Forelimb muscle (tissue), 1 donor: Measurements from ENCODE around the gene SLC35F3. TPM values are rescaled to one million over a fixed set of nuclear protein-coding genes. Genes with fewer than 3 reads are reported as not detected.
"Not testable (repeated sequence)": the region's sequence is repeated elsewhere in the genome, so short reads cannot be mapped to it uniquely, and the experiment has no call there.

ENCODE experiments used
- DNase-seq: peaks from one replicate; pipeline ENCODE4 v3.0.0-alpha.2; 2013; ENCODE audit warnings: low read depth
- polyA plus RNA-seq: library from polyadenylated mRNA; unstranded; fragments of 120-200 nt; gene quantifications from one replicate; pipeline ENCODE4 v1.2.1, GENCODE V29; 2013; ENCODE audit not compliant: insufficient read length

Gene SLC35F3
- polyA plus RNA-seq, 1 donor: 0.53 TPM

DNA sequence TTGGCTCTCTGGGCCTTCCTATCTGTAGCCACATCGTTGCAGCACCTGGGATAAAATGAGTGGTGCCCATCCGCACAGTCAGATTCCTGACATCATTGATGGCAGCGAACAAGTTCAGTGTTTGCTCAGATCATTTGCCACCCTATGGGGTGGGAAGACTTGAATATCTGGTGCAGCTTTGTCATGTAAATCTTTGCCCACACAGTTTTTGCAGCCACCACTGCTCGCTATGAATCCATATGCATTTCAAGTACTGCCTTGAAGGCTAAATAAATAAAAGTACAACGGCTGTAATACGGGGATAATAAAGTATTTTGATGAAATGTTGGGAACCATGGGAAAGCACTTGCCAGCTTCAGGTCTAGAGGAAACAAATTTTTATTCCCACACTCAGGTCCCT lies 412.5 kb downstream of the SLC35F3 start:
- no peak for DNase-seq

GRCh38 chr1:234320069-234320468 lies 415.6 kb downstream of the SLC35F3 start:
- no peak for DNase-seq

- DNase-seq: no peak
These were observed 416.1 kb downstream of the SLC35F3 start for GRCh38 chr1:234320549-234320948.

- DNase-seq: no peak
These were observed 416.8 kb downstream of the SLC35F3 start for GRCh38 chr1:234321231-234321630.

- DNase-seq: no peak
These were observed 417.6 kb downstream of the SLC35F3 start for GRCh38 chr1:234322097-234322496.

DNA sequence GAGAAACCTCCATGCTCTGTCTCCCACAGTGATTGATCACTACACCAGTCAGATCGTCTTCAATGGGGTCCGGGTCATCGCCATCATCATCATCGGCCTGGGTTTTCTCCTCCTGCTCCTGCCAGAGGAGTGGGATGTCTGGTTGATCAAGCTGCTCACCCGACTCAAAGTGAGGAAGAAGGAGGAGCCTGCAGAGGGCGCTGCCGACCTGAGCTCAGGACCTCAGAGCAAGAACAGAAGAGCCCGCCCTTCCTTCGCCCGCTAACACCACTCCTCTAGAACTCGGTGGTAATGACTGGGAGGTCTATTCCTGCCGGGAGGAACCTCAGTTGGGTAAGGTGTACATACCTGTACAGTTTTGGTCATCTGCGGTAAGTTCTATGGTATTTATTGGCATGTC lies 418.5 kb downstream of the SLC35F3 start:
- DNase-seq: no peak

- DNase-seq: no peak
These were observed 420.3 kb downstream of the SLC35F3 start for GRCh38 chr1:234324821-234325220.

DNA sequence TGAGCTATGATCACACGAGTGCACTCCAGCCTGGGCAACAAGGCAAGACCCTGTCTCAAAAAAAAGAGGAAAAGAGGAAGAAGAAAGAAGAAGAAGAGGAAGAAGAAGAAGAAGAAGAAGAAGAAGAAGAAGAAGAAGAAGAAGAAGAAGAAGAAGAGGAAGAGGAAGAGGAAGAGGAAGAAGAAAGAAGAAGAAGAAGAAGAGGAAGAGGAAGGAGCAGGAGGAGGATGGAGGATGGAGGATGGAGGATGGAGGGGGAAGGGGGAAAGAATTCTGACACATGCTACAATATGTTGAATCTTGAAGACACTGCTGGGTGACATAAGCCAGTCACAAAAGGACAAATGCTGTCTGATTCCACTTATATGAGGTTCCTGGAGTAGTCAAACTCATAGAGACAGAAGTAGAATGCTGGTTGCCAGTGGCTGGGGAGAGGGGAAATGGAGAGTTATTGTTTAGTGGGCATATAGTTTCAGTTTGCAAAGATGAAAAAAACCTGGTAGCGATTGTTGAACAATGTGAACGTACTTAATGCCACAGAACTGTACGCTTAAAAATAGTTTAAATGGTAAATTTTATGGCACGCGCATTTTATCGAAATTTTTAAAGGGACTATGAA lies 421.5 kb downstream of the SLC35F3 start:
- no peak for DNase-seq

DNA sequence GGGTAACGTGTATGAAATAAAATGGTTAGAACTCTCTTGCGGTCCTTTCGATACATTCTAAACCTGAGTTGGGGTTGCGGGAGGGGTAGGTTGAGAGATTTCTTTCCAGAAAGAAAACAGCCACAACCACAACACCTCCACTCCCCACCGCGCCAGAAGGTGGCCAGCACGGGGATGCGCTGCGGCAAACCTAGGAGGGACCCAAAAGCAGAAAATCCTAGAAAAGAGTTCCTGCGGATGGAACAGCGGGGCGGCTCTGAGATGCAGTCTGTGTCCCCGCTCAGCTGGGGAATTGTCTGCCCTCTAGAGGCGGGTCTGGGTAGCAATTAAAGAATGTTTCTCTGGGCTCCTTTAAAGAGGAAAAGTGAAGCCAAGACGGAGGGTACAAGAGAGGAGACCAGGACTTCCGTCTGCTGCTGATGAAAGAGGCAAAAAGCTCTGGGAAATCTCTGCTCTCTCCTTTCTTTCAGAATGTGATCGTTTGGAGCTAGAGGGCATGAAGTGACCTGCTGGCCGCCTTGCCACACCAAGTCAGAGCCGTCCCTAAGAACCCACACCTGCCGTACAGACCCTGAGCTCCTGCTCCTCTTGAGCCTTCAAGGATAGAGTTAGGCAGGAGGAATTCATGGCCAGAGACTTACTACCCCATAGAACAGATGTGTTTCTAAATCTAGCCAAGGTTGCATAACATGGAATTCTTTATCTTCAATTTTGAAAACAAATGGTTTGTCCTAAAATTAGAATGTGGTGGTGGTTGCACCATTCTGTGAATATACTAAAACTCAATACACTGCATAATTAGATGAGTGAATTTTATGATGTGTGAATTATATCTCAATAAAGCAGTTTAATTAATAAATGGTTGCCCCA lies 422.3 kb downstream of the SLC35F3 start:
- peak; percentile 11 for DNase-seq

- no peak for DNase-seq
These were observed 423.2 kb downstream of the SLC35F3 start for GRCh38 chr1:234327577-234328164.

- no peak for DNase-seq
These were observed 426.4 kb downstream of the SLC35F3 start for GRCh38 chr1:234330843-234331215.

- no peak for DNase-seq
These were observed 427.0 kb downstream of the SLC35F3 start for GRCh38 chr1:234331507-234331906.

DNA sequence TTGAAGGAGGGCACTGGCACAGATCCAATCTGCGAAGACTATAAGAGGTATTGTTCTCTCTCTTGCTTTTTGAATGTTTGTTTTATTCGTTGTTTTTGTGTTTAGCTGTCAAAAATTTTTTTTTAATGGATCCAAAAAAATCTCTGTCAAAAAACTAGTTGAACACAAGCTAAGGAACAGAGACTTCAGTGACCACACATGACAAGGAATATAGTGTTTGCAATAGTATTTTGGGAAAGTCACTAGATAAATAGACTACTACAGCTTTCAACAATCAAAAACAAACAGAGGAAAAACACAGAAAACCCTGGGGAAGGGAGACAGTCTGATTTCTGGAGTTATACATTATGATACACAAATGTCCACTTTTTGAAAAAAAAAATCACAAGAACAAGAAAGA lies 431.9 kb downstream of the SLC35F3 start:
- no peak for DNase-seq

- DNase-seq: no peak
These were observed 432.8 kb downstream of the SLC35F3 start for GRCh38 chr1:234337233-234337632.

GRCh38 chr1:234340528-234340927 lies 436.1 kb downstream of the SLC35F3 start:
- no peak for DNase-seq

GRCh38 chr1:234342774-234343173 lies 438.3 kb downstream of the SLC35F3 start:
- DNase-seq: no peak

GRCh38 chr1:234345237-234345636 lies 440.8 kb downstream of the SLC35F3 start:
- no peak for DNase-seq

DNA sequence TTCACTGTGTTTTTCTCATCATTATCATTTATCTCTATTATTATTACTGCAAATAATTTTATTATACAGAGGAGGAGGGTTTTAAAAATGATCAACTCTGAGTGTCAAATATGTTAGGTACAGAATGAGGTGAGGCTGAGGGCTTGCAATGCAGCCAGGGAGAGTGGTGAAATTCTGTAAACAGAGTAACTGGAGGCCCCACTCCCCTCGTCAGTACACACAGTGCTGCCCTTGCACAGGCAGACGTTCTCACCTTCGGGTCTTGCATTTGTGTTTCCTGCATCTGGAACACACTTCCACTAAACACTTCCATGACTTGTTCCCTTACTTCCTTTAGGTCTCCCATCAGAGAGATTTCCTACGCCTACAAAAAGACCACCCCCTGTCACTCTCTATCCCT lies 444.5 kb downstream of the SLC35F3 start:
- no peak for DNase-seq

- DNase-seq: no peak
These were observed 451.5 kb downstream of the SLC35F3 start for GRCh38 chr1:234355782-234356510.

GRCh38 chr1:234356615-234357269 lies 452.3 kb downstream of the SLC35F3 start:
- not testable (repeated sequence) for DNase-seq

DNA sequence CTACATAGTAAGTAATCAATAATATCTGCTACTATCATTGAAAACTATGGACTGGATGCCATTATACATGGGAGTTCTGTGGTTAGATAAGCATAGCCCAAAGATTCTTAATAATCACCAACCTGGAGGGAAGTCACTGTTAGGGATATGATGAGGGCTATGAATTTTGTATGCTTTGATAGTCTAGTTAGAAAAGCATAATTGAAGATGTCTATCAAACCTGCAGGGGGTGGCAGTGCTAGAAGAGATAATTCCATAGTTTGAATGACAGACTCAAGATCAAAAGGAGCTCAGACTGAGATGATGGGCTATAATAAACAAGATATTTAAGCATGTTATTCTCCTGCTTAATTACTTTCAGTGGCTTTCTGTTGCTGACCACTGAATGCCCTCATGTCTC lies 453.4 kb downstream of the SLC35F3 start:
- DNase-seq: no peak
